Endothelial cell of umbilical vein (primary cell): Measurements from ENCODE around the gene COL5A1. TPM values are rescaled to one million over a fixed set of nuclear protein-coding genes. Genes with fewer than 3 reads are reported as not detected.

Experiments
- BruUV-seq: library from RNA; stranded (reverse); fragments of 400-500 nt; replicated peaks from 2 replicates; lab custom pipeline; 2021; lab: Mats Ljungman, UMichigan
- CTCF ChIA-PET: fragments of 300-600, 350-600 bp; sonication (Branson Sonifier 250); formaldehyde crosslinking; loops from one replicate; lab custom pipeline; 2021; ENCODE audit warnings: antibody characterized with exemption, inconsistent platforms; lab: Charles Lee
- POLR2A ChIA-PET: fragments of 300-600, 350-600 bp; sonication (Branson Sonifier 250); formaldehyde crosslinking; loops from one replicate; lab custom pipeline; 2021; ENCODE audit warnings: antibody characterized with exemption, inconsistent platforms; lab: Charles Lee
- DNase-seq: peaks from one replicate; pipeline ENCODE4 v3.0.0-alpha.2; 2011; ENCODE audit warnings: low read depth, low spot score
- FAIRE-seq: peaks from 2 replicates; lab custom pipeline; 2011; peaks lifted over from hg19 to GRCh38; lab: Jason Lieb, UNC
- H2AFZ ChIP-seq: 2 replicates; pipeline ENCODE4 v1.6.0; 2012; ENCODE audit warnings: low read depth, low read length, control low read depth, inconsistent platforms
- H3K27ac ChIP-seq: 2 replicates; pipeline ENCODE4 v1.5.1; 2011; ENCODE audit warnings: low read depth, mild to moderate bottlenecking, control low read depth, low read length, moderate library complexity; ENCODE audit not compliant: insufficient read depth
- H3K27me3 ChIP-seq, 2 experiments: 2 replicates each; pipeline versions ENCODE4 v1.6.0 to v1.6.1; 2011; ENCODE audit warnings: low read length in 2 of 2, mixed read lengths in 1 of 2; ENCODE audit not compliant: control insufficient read depth in 2 of 2, insufficient read depth in 2 of 2
- H3K36me3 ChIP-seq, 2 experiments: 2 replicates in 1 of 2; 3 replicates in 1 of 2; pipeline ENCODE4 v1.5.1; 2011; ENCODE audit warnings: low read length in 2 of 2, mild to moderate bottlenecking in 1 of 2, moderate library complexity in 1 of 2; ENCODE audit not compliant: control insufficient read depth in 2 of 2, insufficient read depth in 2 of 2; ENCODE audit errors: extremely low read depth in 1 of 2
- H3K4me1 ChIP-seq: 3 replicates; pipeline ENCODE4 v1.5.1; 2011; ENCODE audit warnings: mild to moderate bottlenecking, low read length; ENCODE audit not compliant: control insufficient read depth, insufficient read depth; ENCODE audit errors: extremely low read depth
- H3K4me2 ChIP-seq: 2 replicates; pipeline ENCODE4 v1.6.1; 2011; ENCODE audit warnings: low read length, control low read depth, mixed read lengths; ENCODE audit not compliant: insufficient read depth
- H3K4me3 ChIP-seq, 3 experiments: fragments of 200-600 bp in 1 of 3; sonication (generic), shearing (Covaris generic) in 1 of 3; replicated peaks in 1 of 3; 2 replicates each; pipeline ENCODE4 v1.5.1; 2011 to 2016; ENCODE audit warnings: control low read depth in 3 of 3, low read length in 3 of 3, mild to moderate bottlenecking in 2 of 3, inconsistent platforms in 1 of 3, low read depth in 1 of 3, moderate library complexity in 1 of 3; ENCODE audit not compliant: insufficient read depth in 1 of 3
- H3K79me2 ChIP-seq: 2 replicates; pipeline ENCODE4 v1.6.0; 2012; ENCODE audit warnings: low read length, inconsistent platforms; ENCODE audit not compliant: control insufficient read depth, insufficient read depth
- H3K9ac ChIP-seq: replicated peaks from 2 replicates; pipeline ENCODE3; 2011; ENCODE audit warnings: low read length, control low read depth; ENCODE audit not compliant: insufficient read depth; ENCODE audit errors: extremely low read depth
- H3K9me1 ChIP-seq: replicated peaks from 3 replicates; pipeline ENCODE4 v1.6.0; 2011; ENCODE audit warnings: mild to moderate bottlenecking, low read length; ENCODE audit not compliant: control insufficient read depth, insufficient read depth; ENCODE audit errors: extremely low read depth
- H3K9me3 ChIP-seq: replicated peaks from 2 replicates; pipeline ENCODE4 v1.5.1; 2012; ENCODE audit warnings: low read length, inconsistent platforms; ENCODE audit not compliant: control insufficient read depth, insufficient read depth
- H4K20me1 ChIP-seq: replicated peaks from 2 replicates; pipeline ENCODE3; 2011; ENCODE audit warnings: mild to moderate bottlenecking, low read length; ENCODE audit not compliant: control insufficient read depth, insufficient read depth; ENCODE audit errors: extremely low read depth
- CTCF ChIP-seq, 2 donors: IDR thresholded peaks; 1 replicate in 1 of 2; 2 replicates in 1 of 2; pipeline ENCODE4 v1.5.1; 2011; ENCODE audit warnings: low read length in 2 of 2, mild to moderate bottlenecking in 2 of 2, moderate library complexity in 2 of 2, control low read depth in 1 of 2, inconsistent platforms in 1 of 2, low read depth in 1 of 2; ENCODE audit not compliant: insufficient read depth in 1 of 2; ENCODE audit errors: extremely low read depth in 1 of 2
- EZH2 ChIP-seq: IDR thresholded peaks from 2 replicates; pipeline ENCODE4 v1.6.1; 2012; ENCODE audit warnings: borderline replicate concordance, low read depth, mild to moderate bottlenecking, moderate library complexity, low read length, inconsistent platforms; ENCODE audit not compliant: severe bottlenecking
- FOS ChIP-seq: IDR thresholded peaks from 2 replicates; pipeline ENCODE4 v1.6.1; 2011; ENCODE audit warnings: mild to moderate bottlenecking, low read length, moderate library complexity, borderline replicate concordance; ENCODE audit not compliant: insufficient read depth
- GATA2 ChIP-seq: IDR thresholded peaks from 2 replicates; pipeline ENCODE4 v1.7.0; 2011; ENCODE audit warnings: low read depth, mild to moderate bottlenecking, moderate library complexity, mixed read lengths, low read length; ENCODE audit not compliant: insufficient read length, insufficient read depth
- JUN ChIP-seq: IDR thresholded peaks from 2 replicates; pipeline ENCODE4 v1.6.1; 2011; ENCODE audit warnings: borderline replicate concordance, low read depth; ENCODE audit not compliant: insufficient read length, insufficient read depth
- MAX ChIP-seq: IDR thresholded peaks from 2 replicates; pipeline ENCODE4 v1.6.1; 2011; ENCODE audit not compliant: insufficient read depth, insufficient read length
- MYC ChIP-seq: IDR thresholded peaks from one replicate; pipeline ENCODE4 v1.6.1; 2011; ENCODE audit warnings: mild to moderate bottlenecking, low read depth, low read length
- POLR2A ChIP-seq: IDR thresholded peaks from 2 replicates; pipeline ENCODE4 v1.6.1; 2012; ENCODE audit warnings: low read depth, mild to moderate bottlenecking, control low read depth, low read length
- POLR2AphosphoS5 ChIP-seq: IDR thresholded peaks from 2 replicates; pipeline ENCODE4 v1.6.1; 2012; ENCODE audit warnings: low read depth, mild to moderate bottlenecking, control low read depth, low read length, moderate library complexity; ENCODE audit not compliant: insufficient read depth
- dilution Hi-C: fragments of 300-500 bp; cut with MboI; formaldehyde crosslinking; loops from one replicate; pipeline ENCODE4 v1.15.0; 2019; ENCODE audit warnings: low sequenced_read_pairs; ENCODE audit not compliant: extremely low pct_ligation_motif_present
- intact Hi-C: fragments of 100-400 bp; cut with micrococcal nuclease; formaldehyde crosslinking; loops from one replicate; pipeline ENCODE4 v1.10.0; 2022
- polyA plus RNA-seq, 4 experiments: library from polyadenylated mRNA; depleted of rRNA in 3 of 4; stranded (reverse) in 3 of 4; unstranded in 1 of 4; fragments of >200 nt; gene quantifications; 2 replicates each; pipeline versions ENCODE4 v1.2.1 to v1.2.3, GENCODE V29; 2011 to 2012; ENCODE audit warnings: missing spikeins in 1 of 4
- total RNA-seq: library from RNA; stranded (reverse); gene quantifications from 2 replicates; pipeline ENCODE4 v1.2.3, GENCODE V29; 2021

COL5A1 gene
- total and polyA plus RNA-seq, 2 donors (not counting 3 experiments of a cell fraction or from before 2014, with no cell fraction given), result 97.4 to 175 TPM

GRCh38 chr9:134724202-134724911 is 82.8 kb downstream of the COL5A1 start:
- Histone ChIP-seq H3K36me3 (peaks cover 3 to 11% of the 10 kb centered on the region in 2 experiments), H3K4me1 (no peaks in the 10 kb centered on the region), H4K20me1 (no peaks in the 10 kb centered on the region), H3K79me2 (no peaks in the 10 kb centered on the region), H3K4me2 (no peak overlapping the region), H2AFZ (no peak overlapping the region), H3K4me3 (no peak overlapping the region), H3K9me1 (no peaks in the 10 kb centered on the region), H3K9ac (no peak overlapping the region), H3K27ac (no peak overlapping the region), H3K27me3 (no peaks in the 10 kb centered on the region), H3K9me3 (no peaks in the 10 kb centered on the region)
- dilution Hi-C loops, result no loop called here
- intact Hi-C loops, result no loop called here
- FAIRE-seq, result no peak
- POLR2A ChIA-PET, result no interaction called here
- TF ChIP-seq POLR2AphosphoS5, result no peak
- no peak for TF ChIP-seq CTCF (IDR thresholded peaks at IDR 0.05; ENCODE audit: extremely low read depth in 1 of 2, insufficient read depth in 1 of 2, low read depth in 1 of 2, low read length in 2 of 2)
- no peak for TF ChIP-seq MAX
- no peak for TF ChIP-seq MYC
- TF ChIP-seq EZH2, result no peak
- no peak for TF ChIP-seq FOS
- TF ChIP-seq POLR2A, result no peak
- TF ChIP-seq GATA2, result no peak
- no peak for TF ChIP-seq JUN
- no TSS peak for BruUV-seq
- no peak for DNase-seq
- CTCF ChIA-PET, result interaction anchor here (1.4 kb wide), 1 partner anchor 15 kb away, joined by 6 read pairs; no protein-coding TSS in a partner anchor
